HEK293 (cell line): ENCODE measurements around the gene RNF121.

Source experiments
- KLF16 ChIP-seq: fragments of 450-650 bp; formaldehyde crosslinking; IDR thresholded peaks from 2 replicates; pipeline ENCODE4 v1.5.1; 2017; ENCODE audit warnings: missing biosample characterization, missing genetic modification characterization
- KLF17 ChIP-seq: fragments of 450-650 bp; formaldehyde crosslinking; IDR thresholded peaks from 2 replicates; pipeline ENCODE4 v1.5.1; 2016; ENCODE audit warnings: missing biosample characterization, missing genetic modification characterization
- MZF1 ChIP-seq: fragments of 450-650 bp; formaldehyde crosslinking; IDR thresholded peaks from 2 replicates; pipeline ENCODE4 v1.5.1; 2017; ENCODE audit warnings: missing biosample characterization, missing genetic modification characterization, borderline replicate concordance
- OSR2 ChIP-seq: fragments of 450-650 bp; formaldehyde crosslinking; IDR thresholded peaks from 2 replicates; pipeline ENCODE4 v1.5.1; 2016; ENCODE audit warnings: missing biosample characterization, missing genetic modification characterization
- PBX3 ChIP-seq: sonication (generic); formaldehyde crosslinking; IDR thresholded peaks from 2 replicates; pipeline ENCODE4 v1.8.1; 2022; ENCODE audit warnings: mild to moderate bottlenecking, moderate library complexity, missing genetic modification reagents
- SALL2 ChIP-seq: fragments of 450-650 bp; formaldehyde crosslinking; IDR thresholded peaks from 2 replicates; pipeline ENCODE4 v1.5.0; 2017; ENCODE audit warnings: missing biosample characterization, mild to moderate bottlenecking, missing genetic modification characterization, borderline replicate concordance
- SCRT2 ChIP-seq: fragments of 450-650 bp; formaldehyde crosslinking; IDR thresholded peaks from 2 replicates; pipeline ENCODE4 v1.5.1; 2016; ENCODE audit warnings: missing biosample characterization, missing genetic modification characterization
- SP2 ChIP-seq: fragments of 450-650 bp; formaldehyde crosslinking; IDR thresholded peaks from 2 replicates; pipeline ENCODE4 v1.5.1; 2016; ENCODE audit warnings: missing biosample characterization, missing genetic modification characterization
- SP3 ChIP-seq: fragments of 450-650 bp; formaldehyde crosslinking; IDR thresholded peaks from 2 replicates; pipeline ENCODE4 v1.5.1; 2016; ENCODE audit warnings: missing biosample characterization, missing genetic modification characterization
- SP7 ChIP-seq: fragments of 450-650 bp; formaldehyde crosslinking; IDR thresholded peaks from 2 replicates; pipeline ENCODE4 v1.5.1; 2016; ENCODE audit warnings: missing biosample characterization, missing genetic modification characterization
- YY2 ChIP-seq: fragments of 450-650 bp; formaldehyde crosslinking; IDR thresholded peaks from 2 replicates; pipeline ENCODE4 v1.5.1; 2016; ENCODE audit warnings: missing biosample characterization, missing genetic modification characterization
- ZBTB8A ChIP-seq: fragments of 450-650 bp; formaldehyde crosslinking; IDR thresholded peaks from 2 replicates; pipeline ENCODE4 v1.5.1; 2016; ENCODE audit warnings: missing biosample characterization, missing genetic modification characterization
- ZNF10 ChIP-seq: fragments of 450-650 bp; formaldehyde crosslinking; IDR thresholded peaks from 2 replicates; pipeline ENCODE4 v1.5.1; 2017; ENCODE audit warnings: missing biosample characterization, missing genetic modification characterization
- ZNF214 ChIP-seq: fragments of 450-650 bp; formaldehyde crosslinking; IDR thresholded peaks from 2 replicates; pipeline ENCODE4 v1.5.1; 2017; ENCODE audit warnings: missing biosample characterization, mild to moderate bottlenecking, missing genetic modification characterization, borderline replicate concordance
- ZNF223 ChIP-seq: fragments of 450-650 bp; formaldehyde crosslinking; IDR thresholded peaks from 2 replicates; pipeline ENCODE4 v1.5.1; 2016; ENCODE audit warnings: missing biosample characterization, missing genetic modification characterization
- ZNF341 ChIP-seq: fragments of 450-650 bp; formaldehyde crosslinking; IDR thresholded peaks from 2 replicates; pipeline ENCODE4; 2016; ENCODE audit warnings: low read depth, missing biosample characterization, missing genetic modification characterization
- ZNF426 ChIP-seq: fragments of 450-650 bp; formaldehyde crosslinking; IDR thresholded peaks from 2 replicates; pipeline ENCODE4 v1.5.1; 2017; ENCODE audit warnings: missing biosample characterization, missing genetic modification characterization, mild to moderate bottlenecking, inconsistent platforms, moderate library complexity
- ZNF501 ChIP-seq: fragments of 450-650 bp; formaldehyde crosslinking; IDR thresholded peaks from 2 replicates; pipeline ENCODE4 v1.5.1; 2016; ENCODE audit warnings: missing biosample characterization, missing genetic modification characterization
- ZNF549 ChIP-seq: fragments of 450-650 bp; IDR thresholded peaks from 2 replicates; pipeline ENCODE4 v1.5.1; 2018; ENCODE audit warnings: missing biosample characterization, missing genetic modification characterization, mild to moderate bottlenecking, inconsistent platforms, moderate library complexity
- ZSCAN16 ChIP-seq: fragments of 450-650 bp; formaldehyde crosslinking; IDR thresholded peaks from 2 replicates; pipeline ENCODE4 v1.5.1; 2016; ENCODE audit warnings: missing biosample characterization, missing genetic modification characterization
- TF ChIP-seq, protein P1 (sequence below): fragments of 450-650 bp; formaldehyde crosslinking; IDR thresholded peaks from 2 replicates; pipeline ENCODE4 v1.5.1; 2016; ENCODE audit warnings: missing biosample characterization, missing genetic modification characterization
- TF ChIP-seq, protein P2 (sequence below): fragments of 450-650 bp; formaldehyde crosslinking; IDR thresholded peaks from 2 replicates; pipeline ENCODE4 v1.5.1; 2016; ENCODE audit warnings: missing biosample characterization, missing genetic modification characterization
- TF ChIP-seq, protein P3 (sequence below): fragments of 450-650 bp; formaldehyde crosslinking; optimal IDR thresholded peaks from 2 replicates; pipeline ENCODE3; 2016; ENCODE audit warnings: missing biosample characterization, mild to moderate bottlenecking, missing genetic modification characterization
- TF ChIP-seq, protein P4 (sequence below): fragments of 450-650 bp; formaldehyde crosslinking; IDR thresholded peaks from 2 replicates; pipeline ENCODE4 v1.5.1; 2016; ENCODE audit warnings: missing biosample characterization, missing genetic modification characterization

Gene RNF121

GRCh38 chr11:72041364-72042063 lies 112.7 kb downstream of the RNF121 start (continued):
- 0 out of 2 replicates have a peak, but pooled peaks have one; percentile 37 for TF ChIP-seq PBX3 (CRISPR knock-in tag)
- no peak for TF ChIP-seq MZF1 (tag by site-specific recombination)
- TF ChIP-seq, protein P1, sequence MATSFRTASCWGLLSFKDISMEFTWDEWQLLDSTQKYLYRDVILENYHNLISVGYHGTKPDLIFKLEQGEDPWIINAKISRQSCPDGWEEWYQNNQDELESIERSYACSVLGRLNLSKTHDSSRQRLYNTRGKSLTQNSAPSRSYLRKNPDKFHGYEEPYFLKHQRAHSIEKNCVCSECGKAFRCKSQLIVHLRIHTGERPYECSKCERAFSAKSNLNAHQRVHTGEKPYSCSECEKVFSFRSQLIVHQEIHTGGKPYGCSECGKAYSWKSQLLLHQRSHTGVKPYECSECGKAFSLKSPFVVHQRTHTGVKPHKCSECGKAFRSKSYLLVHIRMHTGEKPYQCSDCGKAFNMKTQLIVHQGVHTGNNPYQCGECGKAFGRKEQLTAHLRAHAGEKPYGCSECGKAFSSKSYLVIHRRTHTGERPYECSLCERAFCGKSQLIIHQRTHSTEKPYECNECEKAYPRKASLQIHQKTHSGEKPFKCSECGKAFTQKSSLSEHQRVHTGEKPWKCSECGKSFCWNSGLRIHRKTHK (tag by site-specific recombination) = no peak
- peak; percentile 31; the same call in 1 of the 2 replicates for TF ChIP-seq SP7 (tag by site-specific recombination)
- TF ChIP-seq, protein P2, sequence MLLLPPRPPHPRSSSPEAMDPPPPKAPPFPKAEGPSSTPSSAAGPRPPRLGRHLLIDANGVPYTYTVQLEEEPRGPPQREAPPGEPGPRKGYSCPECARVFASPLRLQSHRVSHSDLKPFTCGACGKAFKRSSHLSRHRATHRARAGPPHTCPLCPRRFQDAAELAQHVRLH (tag by site-specific recombination) = no peak
- TF ChIP-seq ZNF223 = no peak
- TF ChIP-seq ZNF10 (tag by site-specific recombination) = no peak
- TF ChIP-seq KLF17 (tag by site-specific recombination) = peak; percentile 70; the same call in 1 of the 2 replicates
- TF ChIP-seq OSR2 (tag by site-specific recombination) = 0 out of 2 replicates have a peak, but pooled peaks have one; percentile 4
- TF ChIP-seq, protein P3, sequence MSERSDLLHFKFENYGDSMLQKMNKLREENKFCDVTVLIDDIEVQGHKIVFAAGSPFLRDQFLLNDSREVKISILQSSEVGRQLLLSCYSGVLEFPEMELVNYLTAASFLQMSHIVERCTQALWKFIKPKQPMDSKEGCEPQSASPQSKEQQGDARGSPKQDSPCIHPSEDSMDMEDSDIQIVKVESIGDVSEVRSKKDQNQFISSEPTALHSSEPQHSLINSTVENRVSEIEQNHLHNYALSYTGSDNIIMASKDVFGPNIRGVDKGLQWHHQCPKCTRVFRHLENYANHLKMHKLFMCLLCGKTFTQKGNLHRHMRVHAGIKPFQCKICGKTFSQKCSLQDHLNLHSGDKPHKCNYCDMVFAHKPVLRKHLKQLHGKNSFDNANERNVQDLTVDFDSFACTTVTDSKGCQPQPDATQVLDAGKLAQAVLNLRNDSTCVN (tag by site-specific recombination) = peak; percentile 25
- no peak for TF ChIP-seq ZNF426 (tag by site-specific recombination)
- TF ChIP-seq ZNF501 (tag by site-specific recombination) = 0 out of 2 replicates have a peak, but pooled peaks have one; percentile 39
- TF ChIP-seq SP3 = 0 out of 2 replicates have a peak, but pooled peaks have one; percentile 42
- TF ChIP-seq ZNF214 (tag by site-specific recombination) = no peak
- TF ChIP-seq SP2 (tag by site-specific recombination) = peak; percentile 15; the same call in 1 of the 2 replicates
- peak; percentile 18; the same call in 1 of the 2 replicates for TF ChIP-seq SCRT2 (tag by site-specific recombination)
- no peak for TF ChIP-seq SALL2 (tag by site-specific recombination)
- TF ChIP-seq ZBTB8A = 0 out of 2 replicates have a peak, but pooled peaks have one; percentile 26
- TF ChIP-seq KLF16 (tag by site-specific recombination) = 0 out of 2 replicates have a peak, but pooled peaks have one; percentile 57
- TF ChIP-seq ZNF549 (tag by site-specific recombination) = no peak
- TF ChIP-seq ZSCAN16 (tag by site-specific recombination) = no peak
- TF ChIP-seq, protein P4, sequence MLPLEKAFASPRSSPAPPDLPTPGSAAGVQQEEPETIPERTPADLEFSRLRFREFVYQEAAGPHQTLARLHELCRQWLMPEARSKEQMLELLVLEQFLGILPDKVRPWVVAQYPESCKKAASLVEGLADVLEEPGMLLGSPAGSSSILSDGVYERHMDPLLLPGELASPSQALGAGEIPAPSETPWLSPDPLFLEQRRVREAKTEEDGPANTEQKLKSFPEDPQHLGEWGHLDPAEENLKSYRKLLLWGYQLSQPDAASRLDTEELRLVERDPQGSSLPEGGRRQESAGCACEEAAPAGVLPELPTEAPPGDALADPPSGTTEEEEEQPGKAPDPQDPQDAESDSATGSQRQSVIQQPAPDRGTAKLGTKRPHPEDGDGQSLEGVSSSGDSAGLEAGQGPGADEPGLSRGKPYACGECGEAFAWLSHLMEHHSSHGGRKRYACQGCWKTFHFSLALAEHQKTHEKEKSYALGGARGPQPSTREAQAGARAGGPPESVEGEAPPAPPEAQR (tag by site-specific recombination) = no peak
- TF ChIP-seq YY2 (tag by site-specific recombination) = no peak
- peak; percentile 95 for TF ChIP-seq ZNF341 (tag by site-specific recombination)
